HepG2 (cell line): Measurements from ENCODE around the gene TIMM23. TPM values are rescaled to one million over a fixed set of nuclear protein-coding genes. Genes with fewer than 3 reads are reported as not detected.

Source experiments
- AKNA ChIP-seq: sonication (generic); formaldehyde crosslinking; IDR thresholded peaks from 2 replicates; pipeline ENCODE4 v1.4.0; 2020; ENCODE audit warnings: missing genetic modification reagents, borderline replicate concordance
- ARID5B ChIP-seq: IDR thresholded peaks from 2 replicates; pipeline ENCODE4 v1.4.0; 2020; ENCODE audit warnings: mild to moderate bottlenecking, missing genetic modification reagents
- CREB3 ChIP-seq: sonication (generic); formaldehyde crosslinking; IDR thresholded peaks from 2 replicates; pipeline ENCODE4 v1.5.0; 2020; ENCODE audit warnings: missing genetic modification reagents
- FOXA3 ChIP-seq: IDR thresholded peaks from 2 replicates; pipeline ENCODE4 v1.6.1; 2016; ENCODE audit warnings: missing genetic modification reagents, missing compliant biosample characterization
- HNF1A ChIP-seq, 2 experiments: sonication (generic) in 1 of 2; formaldehyde crosslinking in 1 of 2; IDR thresholded peaks; 2 replicates each; pipeline versions ENCODE4 v1.4.0 to v1.6.1; 2016 to 2020; ENCODE audit warnings: borderline replicate concordance in 1 of 2, low read depth in 1 of 2, mild to moderate bottlenecking in 1 of 2, missing genetic modification reagents in 1 of 2
- TGIF2 ChIP-seq: IDR thresholded peaks from 2 replicates; pipeline ENCODE4 v1.6.1; 2016; ENCODE audit warnings: control low read depth, missing compliant biosample characterization
- ZFP91 ChIP-seq: sonication (generic); formaldehyde crosslinking; IDR thresholded peaks from 2 replicates; pipeline ENCODE4 v1.9.0; 2022; ENCODE audit warnings: missing genetic modification reagents, mild to moderate bottlenecking, borderline replicate concordance
- ZMAT3 ChIP-seq: sonication (generic); formaldehyde crosslinking; conservative IDR thresholded peaks from 2 replicates; pipeline ENCODE4 v1.7.0; 2021; ENCODE audit warnings: missing genetic modification reagents
- ZNF446 ChIP-seq: sonication (generic); formaldehyde crosslinking; IDR thresholded peaks from 2 replicates; pipeline ENCODE4 v1.5.0; 2020; ENCODE audit warnings: mild to moderate bottlenecking, missing genetic modification reagents
- ZNF747 ChIP-seq: sonication (generic); formaldehyde crosslinking; IDR thresholded peaks from 2 replicates; pipeline ENCODE4 v1.8.1; 2023; ENCODE audit warnings: missing genetic modification reagents, mild to moderate bottlenecking, borderline replicate concordance
- polyA plus RNA-seq, 8 experiments: library from polyadenylated mRNA; depleted of rRNA in 3 of 8; stranded (reverse) in 7 of 8; unstranded in 1 of 8; fragments of >200 nt; fragmentation: Illumina TruSeq in 4 of 8; extraction: Trizol in 4 of 8; gene quantifications; 2 replicates each; pipeline versions ENCODE4 v1.2.1 to v1.2.3, GENCODE V29; 2011 to 2016; ENCODE audit warnings: low read depth in 4 of 8, missing spikeins in 1 of 8, mixed read lengths in 1 of 8; ENCODE audit not compliant: insufficient read depth in 1 of 8
- total RNA-seq, 5 experiments: library from RNA; depleted of rRNA; stranded (reverse); fragments of >200 nt; fragmentation: Illumina TruSeq; extraction: Trizol; gene quantifications; 2 replicates each; pipeline ENCODE4 v1.2.3, GENCODE V29; 2016; ENCODE audit warnings: low read depth in 1 of 5

Gene TIMM23
- total and polyA plus RNA-seq, 2 of the 13 experiments (the other 11 are each of a cell fraction or from before 2014, with no cell fraction given) = 80.2 to 98.6 TPM

GRCh38 chr10:46022978-46023702, 50.9 kb downstream of the TIMM23 start (continued):
- TF ChIP-seq ZFP91 (CRISPR knock-in tag) (peak; percentile 90), ARID5B (peak; percentile 81), ZMAT3 (peak; percentile 89; the same call in 1 of the 2 replicates), AKNA (CRISPR knock-in tag) (peak; percentile 77; the same call in 1 of the 2 replicates), TGIF2 (peak; percentile 84), FOXA3 (peak; percentile 61), HNF1A (IDR thresholded peaks at IDR 0.05; ENCODE audit: low read depth) (no peak), HNF1A (CRISPR knock-in tag; IDR thresholded peaks at IDR 0.05; ENCODE audit: borderline replicate concordance) (peak; percentile 74; the same call in 1 of the 2 replicates), ZNF747 (CRISPR knock-in tag) (peak; percentile 72; the same call in 1 of the 2 replicates), CREB3 (CRISPR knock-in tag) (0 out of 2 replicates have a peak, but pooled peaks have one; percentile 54), ZNF446 (CRISPR knock-in tag) (no peak; the same call in 1 of the 2 replicates)
